Measurements from ENCODE around the gene CLEC3B.

GRCh38 chr3:45056608-45057301, 30.7 kb downstream of the CLEC3B start:
- TF ChIP-seq POLR2A (IDR thresholded peaks at IDR 0.05; ENCODE audit: low read depth, low read length) (no peak), EZH2 (IDR thresholded peaks at IDR 0.05; ENCODE audit: borderline replicate concordance, low read depth, low read length, severe bottlenecking) (no peak), POLR2AphosphoS5 (IDR thresholded peaks at IDR 0.05; ENCODE audit: insufficient read depth, low read depth, low read length) (no peak)
- TF ChIP-seq, protein P1, sequence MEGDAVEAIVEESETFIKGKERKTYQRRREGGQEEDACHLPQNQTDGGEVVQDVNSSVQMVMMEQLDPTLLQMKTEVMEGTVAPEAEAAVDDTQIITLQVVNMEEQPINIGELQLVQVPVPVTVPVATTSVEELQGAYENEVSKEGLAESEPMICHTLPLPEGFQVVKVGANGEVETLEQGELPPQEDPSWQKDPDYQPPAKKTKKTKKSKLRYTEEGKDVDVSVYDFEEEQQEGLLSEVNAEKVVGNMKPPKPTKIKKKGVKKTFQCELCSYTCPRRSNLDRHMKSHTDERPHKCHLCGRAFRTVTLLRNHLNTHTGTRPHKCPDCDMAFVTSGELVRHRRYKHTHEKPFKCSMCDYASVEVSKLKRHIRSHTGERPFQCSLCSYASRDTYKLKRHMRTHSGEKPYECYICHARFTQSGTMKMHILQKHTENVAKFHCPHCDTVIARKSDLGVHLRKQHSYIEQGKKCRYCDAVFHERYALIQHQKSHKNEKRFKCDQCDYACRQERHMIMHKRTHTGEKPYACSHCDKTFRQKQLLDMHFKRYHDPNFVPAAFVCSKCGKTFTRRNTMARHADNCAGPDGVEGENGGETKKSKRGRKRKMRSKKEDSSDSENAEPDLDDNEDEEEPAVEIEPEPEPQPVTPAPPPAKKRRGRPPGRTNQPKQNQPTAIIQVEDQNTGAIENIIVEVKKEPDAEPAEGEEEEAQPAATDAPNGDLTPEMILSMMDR (IDR thresholded peaks at IDR 0.05; ENCODE audit: extremely low read depth in 1 of 2, insufficient read depth in 1 of 2, low read depth in 1 of 2, low read length in 2 of 2) = no peak
